Measurements from ENCODE around the gene SLC30A1. TPM values are rescaled to one million over a fixed set of nuclear protein-coding genes. Genes with fewer than 3 reads are reported as not detected.
A peak's percentile ranks its signal among the peaks of the same experiment; 100 is the strongest.

SLC30A1 gene
- total RNA-seq, 1 experiment from 2014 or later, result 23.5 TPM

- no peak for DNase-seq (ENCODE audit: low read depth)
Observed at GRCh38 chr1:211607754-211608473, 29.0 kb upstream of the SLC30A1 start.

DNA sequence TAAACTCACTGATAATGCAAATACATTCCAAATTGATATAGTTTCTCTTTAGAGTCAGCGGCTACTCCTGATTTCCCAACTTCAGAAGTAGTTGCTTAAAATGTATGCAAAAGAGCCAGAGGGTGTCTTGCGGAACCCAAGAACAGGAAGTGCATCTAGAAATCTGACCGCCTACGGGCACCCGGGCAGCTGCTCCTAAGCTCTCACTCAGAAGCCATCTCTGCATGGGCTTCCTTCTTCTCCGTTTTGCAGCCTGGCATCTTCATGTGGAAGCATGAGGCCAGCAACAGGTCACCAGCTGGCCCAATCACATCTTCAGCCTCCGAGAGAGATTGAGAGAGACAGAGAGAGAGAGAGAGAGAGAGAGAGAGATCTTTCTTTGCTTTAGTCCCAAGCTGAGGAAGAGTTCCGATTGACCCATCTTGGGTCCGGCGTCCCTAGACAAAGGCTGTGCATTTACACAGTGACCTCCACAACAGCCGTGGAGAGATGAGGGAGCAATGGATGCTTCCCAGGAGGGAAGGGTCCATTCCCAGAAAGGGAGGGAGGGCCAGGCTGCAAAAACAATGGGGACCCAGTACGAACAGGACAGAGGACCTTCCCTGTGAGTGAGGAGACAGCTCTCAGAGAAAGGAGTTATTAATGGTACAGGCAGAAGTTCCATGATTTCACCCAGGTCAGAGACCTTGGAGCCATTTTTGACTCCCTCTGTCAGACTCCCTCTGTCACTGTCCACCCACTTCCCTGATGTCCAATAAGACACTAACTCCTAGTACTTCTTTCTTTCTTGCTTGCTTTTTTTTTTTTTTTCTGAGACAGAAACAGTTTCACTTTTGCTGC is 28.2 kb upstream of the SLC30A1 start:
- DNase-seq (ENCODE audit: low read depth), result no peak

GRCh38 chr1:211606332-211606913 is 27.5 kb upstream of the SLC30A1 start:
- no peak for DNase-seq (ENCODE audit: low read depth)

- DNase-seq (ENCODE audit: low read depth), result no peak
Observed at GRCh38 chr1:211605603-211606331, 26.8 kb upstream of the SLC30A1 start.

DNA sequence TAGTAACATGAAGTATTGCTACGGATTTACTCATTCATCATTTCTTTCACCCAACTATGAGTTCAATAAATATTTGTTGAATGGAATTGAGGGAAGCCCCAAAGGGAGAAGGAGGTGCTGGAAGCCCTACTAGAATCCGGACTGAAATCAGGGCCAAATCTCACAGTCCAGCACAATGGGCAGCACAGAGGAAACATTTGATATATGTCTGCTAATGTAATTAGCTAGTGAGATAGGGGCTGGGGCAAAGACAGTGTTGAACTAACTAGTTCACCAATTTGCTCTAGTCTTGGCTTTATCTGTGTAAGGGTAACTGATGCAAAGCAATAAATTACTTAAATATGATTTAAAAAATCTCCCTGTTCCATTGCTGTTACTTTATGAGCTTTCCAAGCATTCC is 26.1 kb upstream of the SLC30A1 start:
- no peak for DNase-seq (ENCODE audit: low read depth)

GRCh38 chr1:211604548-211604947 is 25.6 kb upstream of the SLC30A1 start:
- no peak for DNase-seq (ENCODE audit: low read depth)

DNA sequence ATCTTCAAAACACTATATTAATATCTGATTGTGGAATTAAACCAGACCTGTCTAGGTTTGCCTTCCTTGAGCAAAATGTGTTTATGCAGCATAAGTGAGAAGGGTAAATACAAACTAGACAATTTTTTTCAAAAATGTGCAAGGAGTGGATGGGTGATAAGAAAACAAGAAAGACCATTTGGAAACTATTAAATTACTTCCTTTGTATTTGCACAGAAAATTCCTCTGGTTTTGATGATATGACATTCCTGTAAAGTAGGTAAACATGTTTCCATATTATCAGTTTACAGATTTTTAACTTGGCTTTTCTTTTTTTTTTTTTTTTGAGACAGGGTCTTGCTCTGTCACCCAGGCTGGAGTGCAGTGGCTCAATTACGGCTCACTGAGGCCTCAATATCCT is 24.8 kb upstream of the SLC30A1 start:
- DNase-seq (ENCODE audit: low read depth), result no peak

DNA sequence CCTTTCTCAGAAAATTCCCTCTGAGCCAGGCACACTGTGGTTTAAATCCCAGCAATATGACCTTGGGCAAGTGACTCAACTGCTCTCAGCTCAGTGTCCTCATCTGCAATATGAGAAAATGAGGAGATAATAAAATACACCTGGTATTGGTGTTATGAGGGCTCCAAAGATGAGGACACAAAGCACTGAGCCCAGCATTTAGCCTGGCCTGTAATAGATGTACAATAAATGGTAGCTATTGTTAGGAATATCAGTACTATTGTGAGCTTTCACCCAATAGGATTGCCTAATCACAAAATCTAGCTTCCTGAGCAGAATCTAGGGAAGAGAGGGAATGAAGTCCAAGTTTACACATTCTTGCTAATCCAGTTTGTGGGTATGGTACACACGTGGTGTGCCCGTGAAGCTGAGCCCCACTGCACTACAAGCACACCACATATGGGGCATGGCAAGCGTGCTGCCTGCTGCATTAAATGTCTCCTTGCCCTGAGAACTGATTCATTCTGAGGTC is 24.3 kb upstream of the SLC30A1 start:
- peak; percentile 46 for DNase-seq (ENCODE audit: low read depth)

DNA sequence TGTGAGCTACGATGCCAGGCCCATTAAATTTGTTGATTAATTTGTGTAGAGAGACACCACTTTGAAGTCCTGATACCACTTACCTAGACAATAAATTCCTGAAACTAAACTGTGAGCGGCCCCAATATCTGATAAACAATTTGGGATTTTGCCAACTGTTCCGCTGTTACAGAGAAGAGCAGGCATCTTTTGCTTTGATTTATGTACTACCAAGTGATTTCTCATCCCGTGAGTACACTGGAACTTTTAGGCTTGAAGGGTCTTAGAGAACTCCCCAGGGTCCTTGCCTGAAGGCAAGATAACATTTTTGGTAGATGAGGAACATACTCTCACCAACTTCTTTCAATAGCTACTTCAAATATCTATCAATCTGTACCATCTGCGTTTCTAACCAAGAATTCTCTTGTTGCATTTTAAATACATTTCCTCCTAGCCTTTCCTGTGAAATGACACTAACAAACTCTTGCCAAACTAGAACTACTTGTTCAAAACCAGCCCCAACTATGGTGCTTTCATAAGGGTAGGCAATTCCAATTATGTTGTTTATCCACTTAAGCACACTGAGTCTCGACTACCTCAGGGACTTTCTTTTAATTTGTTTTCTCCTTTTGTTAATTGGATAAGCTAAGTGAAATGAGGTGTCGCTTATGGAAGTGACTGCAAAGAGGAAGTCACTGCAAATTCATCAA is 23.2 kb upstream of the SLC30A1 start:
- no peak for DNase-seq (ENCODE audit: low read depth)

GRCh38 chr1:211601159-211601558 is 22.2 kb upstream of the SLC30A1 start:
- DNase-seq (ENCODE audit: low read depth), result no peak

- DNase-seq (ENCODE audit: low read depth), result no peak
Observed at GRCh38 chr1:211599250-211599649, 20.3 kb upstream of the SLC30A1 start.

- DNase-seq (ENCODE audit: low read depth), result no peak
Observed at GRCh38 chr1:211598514-211598913, 19.6 kb upstream of the SLC30A1 start.

DNA sequence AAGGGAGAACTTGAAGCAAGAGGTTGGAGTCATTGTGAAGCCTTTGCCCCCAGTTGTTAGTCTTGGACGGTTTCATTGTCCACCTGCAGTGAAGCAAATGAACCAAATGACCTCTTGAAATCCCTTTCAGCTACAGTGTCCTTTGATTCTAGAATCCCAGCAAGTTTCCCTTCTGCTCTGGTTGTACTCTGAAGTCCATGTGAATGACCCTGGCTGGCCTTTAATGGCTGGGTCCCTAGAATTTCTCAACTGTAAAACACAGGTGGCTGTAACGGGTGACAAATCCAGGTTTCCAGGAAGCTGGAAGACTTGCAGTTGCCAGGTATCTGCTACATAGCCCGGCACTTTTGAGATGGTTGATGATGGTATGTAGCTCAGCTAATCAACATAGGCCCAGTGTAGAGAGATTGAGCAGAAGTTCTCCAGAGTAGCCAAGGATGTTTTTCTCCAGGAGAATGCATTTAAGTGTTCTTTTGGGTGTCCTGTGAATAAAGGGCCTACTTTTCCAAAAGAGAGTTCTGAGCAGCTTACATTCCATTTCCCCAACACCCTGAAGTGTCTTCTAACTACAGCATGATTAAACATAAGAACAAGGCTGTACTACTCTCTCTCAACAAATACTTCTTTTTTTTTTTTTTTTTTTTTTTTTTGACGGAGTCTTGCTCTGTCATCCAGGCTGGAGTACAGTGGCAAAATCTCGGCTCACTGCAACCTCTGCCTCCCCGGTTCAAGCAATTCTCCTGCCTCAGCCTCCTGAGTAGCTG is 17.6 kb upstream of the SLC30A1 start:
- DNase-seq (ENCODE audit: low read depth), result no peak

DNA sequence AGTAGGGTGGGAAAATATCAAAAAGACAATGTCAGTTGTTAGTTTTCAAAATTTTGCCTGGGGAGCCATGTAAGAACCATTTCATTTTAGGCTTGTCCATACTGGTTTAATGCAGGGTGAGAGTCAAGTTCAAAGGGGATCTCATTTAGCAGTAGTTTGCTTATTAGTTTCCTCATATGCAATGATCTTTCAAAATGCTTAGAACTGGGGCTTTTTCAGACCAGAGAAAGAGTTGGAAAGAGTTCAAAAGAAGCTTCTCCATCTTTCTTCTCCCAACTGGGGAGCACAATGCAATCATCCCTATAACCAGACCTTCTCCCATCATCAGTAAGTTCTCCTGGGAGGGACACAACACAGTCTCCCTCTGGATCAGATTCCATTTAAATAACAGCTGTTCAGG is 16.5 kb upstream of the SLC30A1 start:
- no peak for DNase-seq (ENCODE audit: low read depth)

DNA sequence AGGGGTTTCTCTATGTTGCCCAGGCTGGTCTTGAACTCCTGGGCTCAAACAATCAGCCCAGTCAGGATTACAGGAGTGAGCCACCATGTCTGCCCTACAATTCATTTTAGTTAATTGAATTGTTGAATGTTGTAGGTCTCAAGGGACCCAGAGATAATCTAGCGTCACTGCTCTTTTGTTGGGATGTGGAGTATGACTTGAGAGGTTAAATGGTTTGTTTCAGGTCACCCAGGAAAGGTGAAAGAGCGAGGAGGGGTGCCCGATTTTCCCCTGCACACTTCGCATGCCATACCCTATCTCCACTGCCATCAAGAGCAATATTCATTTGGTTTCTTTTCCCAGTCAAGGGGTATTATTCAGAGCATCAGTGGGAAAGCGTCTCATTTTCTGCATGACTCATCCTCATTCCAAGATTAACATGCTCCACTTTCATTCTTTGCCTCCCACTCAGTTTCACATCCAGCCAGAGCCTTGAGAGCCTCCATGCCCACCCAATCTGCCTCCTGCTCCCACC is 13.1 kb upstream of the SLC30A1 start:
- peak; percentile 90 for DNase-seq (ENCODE audit: low read depth)

- DNase-seq (ENCODE audit: low read depth), result peak; percentile 95
Observed at GRCh38 chr1:211589782-211590721, 11.1 kb upstream of the SLC30A1 start.

DNA sequence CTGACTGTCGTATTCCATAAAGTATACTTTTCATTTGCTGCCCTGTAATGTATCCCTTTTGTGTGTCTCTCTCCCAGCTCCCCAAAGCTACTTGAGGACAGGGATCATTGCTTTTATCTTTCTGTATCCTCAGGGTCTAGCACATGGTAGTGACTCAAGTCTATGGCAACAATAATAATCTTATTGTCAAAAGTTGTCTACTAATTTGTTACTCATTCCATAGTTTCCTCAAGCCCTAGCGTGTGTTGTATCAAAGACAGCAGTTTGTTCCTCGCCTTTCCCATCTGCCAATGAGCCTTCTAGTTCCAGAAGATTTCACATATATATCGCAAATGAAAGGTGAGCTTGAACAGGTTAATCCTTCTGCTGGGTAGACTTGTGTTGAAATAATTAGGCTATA is 9.8 kb upstream of the SLC30A1 start:
- no peak for DNase-seq (ENCODE audit: low read depth)

DNA sequence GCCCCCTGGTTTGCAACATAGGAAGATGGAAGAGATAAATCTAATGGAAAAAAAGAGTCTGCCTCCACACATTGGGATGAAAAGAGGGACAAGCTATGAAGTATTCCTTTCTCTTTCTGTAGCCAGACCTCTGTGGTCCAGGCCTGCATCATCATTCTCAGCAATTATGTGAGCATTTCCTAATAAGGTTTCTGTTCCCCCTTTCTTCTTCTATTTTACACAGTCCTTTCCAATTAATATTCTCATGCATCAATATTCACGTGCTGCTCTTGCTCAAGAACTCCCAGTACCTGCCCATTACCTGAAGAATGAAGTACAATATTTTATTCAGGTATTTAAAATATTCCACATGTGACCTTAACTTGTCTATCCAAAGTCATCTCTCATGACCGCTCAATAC is 8.2 kb upstream of the SLC30A1 start:
- no peak for DNase-seq (ENCODE audit: low read depth)

DNA sequence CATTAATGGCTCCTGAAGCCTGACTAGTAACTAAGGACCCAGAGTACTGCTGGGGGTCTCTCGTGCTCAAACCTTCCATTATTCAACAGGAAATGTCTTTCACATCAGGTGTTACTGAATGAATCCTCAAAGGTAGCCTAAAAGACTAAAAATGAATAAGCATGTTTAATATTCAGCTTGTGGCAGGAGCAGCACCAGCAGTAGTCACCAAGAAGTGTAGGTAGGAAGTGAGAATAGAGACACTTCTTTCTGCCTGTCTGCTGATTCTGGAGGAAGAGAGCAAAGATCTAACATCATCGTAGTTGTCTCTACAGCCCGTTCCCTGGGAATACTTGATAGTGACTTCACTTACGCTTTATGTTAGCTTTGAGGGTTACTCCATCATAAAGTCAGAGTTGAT is 7.6 kb upstream of the SLC30A1 start:
- no peak for DNase-seq (ENCODE audit: low read depth)

Measured in HT1080 (cell line).